ENCODE measurements around the gene CDK18. TPM values are rescaled to one million over a fixed set of nuclear protein-coding genes. Genes with fewer than 3 reads are reported as not detected.

The CDK18 gene
- total and polyA plus RNA-seq, 12 donors, result 41.4 to 199 (median 159) TPM

GRCh38 chr1:205524794-205525101, 20.3 kb downstream of the CDK18 start:
- H3K27me3 ChIP-seq, result no peaks in the 10 kb centered on the region
- peaks cover 16 to 84% (median 53%) of the 10 kb centered on the region in 9 donors for H3K4me1 ChIP-seq
- intact Hi-C loops (cut with DNase I), result loop anchor here (1.0 to 5.0 kb wide), 11 partner anchors 35 to 133 kb away; partner anchors contain the start of gene ELK4 (in 2 of the 10)
- DNase-seq, result no peak
- 84 to 86% methylated on average over 4 of the region's 4 CpGs for WGBS, 2 donors
- ATAC-seq, result no peak
- H3K36me3 ChIP-seq, result peaks cover 0 to 43% (median 0%) of the 10 kb centered on the region in 9 donors
- H3K4me3 ChIP-seq, result no peak overlapping the region
- H3K9me3 ChIP-seq, result no peaks in the 10 kb centered on the region
- TF ChIP-seq CTCF (IDR thresholded peaks at IDR 0.05), result no peak
- peak overlapping the region in 3 of 10 donors; percentile 34 to 59 (median 55) for H3K27ac ChIP-seq

- Histone ChIP-seq H3K27ac (peak overlapping the region in 5 of 10 donors; percentile 12 to 59 (median 34)), H3K4me1 (peaks cover 11 to 75% (median 46%) of the 10 kb centered on the region in 9 donors), H3K27me3 (no peaks in the 10 kb centered on the region), H3K4me3 (no peak overlapping the region), H3K36me3 (peaks cover 0 to 52% (median 0%) of the 10 kb centered on the region in 9 donors), H3K9me3 (no peaks in the 10 kb centered on the region)
- WGBS, 2 donors, result 74 to 77% methylated on average over 18 of the region's 18 CpGs
- intact Hi-C loops (cut with DNase I), result loop anchor here (2.0 to 5.0 kb wide), 11 partner anchors 37 to 132 kb away; partner anchors contain the start of gene ELK4 (in 2 of the 10)
- DNase-seq, result no peak
- TF ChIP-seq CTCF (IDR thresholded peaks at IDR 0.05), result no peak
- ATAC-seq, result peak in 5 of 8 donors; percentile 5 to 53 (median 14)
Measured at GRCh38 chr1:205525495-205526285, 21.2 kb downstream of the CDK18 start.

- Histone ChIP-seq H3K27me3 (no peaks in the 10 kb centered on the region), H3K4me3 (no peak overlapping the region), H3K9me3 (no peaks in the 10 kb centered on the region), H3K36me3 (peaks cover 0 to 60% (median 4%) of the 10 kb centered on the region in 9 donors), H3K27ac (peak overlapping the region in 2 of 10 donors; percentile 55 to 59), H3K4me1 (peaks cover 11 to 68% (median 46%) of the 10 kb centered on the region in 9 donors)
- no peak for TF ChIP-seq CTCF (IDR thresholded peaks at IDR 0.05)
- 48 to 58% methylated on average over 11 of the region's 11 CpGs for WGBS, 2 donors
- peak in 1 of 2 donors; percentile 59 for DNase-seq
- ATAC-seq, result peak in 4 of 8 donors; percentile 1 to 22 (median 10)
- intact Hi-C loops (cut with DNase I), result loop anchor here in 9 of 10 donors (2.0 to 5.0 kb wide), 9 partner anchors 41 to 131 kb away; partner anchors contain the start of gene ELK4 (in 2 of the 9)
Measured at GRCh38 chr1:205526431-205526830, 22.0 kb downstream of the CDK18 start.

- peaks cover 0 to 71% (median 5%) of the 10 kb centered on the region in 9 donors for H3K36me3 ChIP-seq
- ATAC-seq, result no peak
- 63 to 65% methylated on average over 4 of the region's 4 CpGs for WGBS, 2 donors
- no peak for DNase-seq
- H3K9me3 ChIP-seq, result no peaks in the 10 kb centered on the region
- intact Hi-C loops (cut with DNase I), result loop anchor here (2.0 to 5.0 kb wide), 11 partner anchors 39 to 131 kb away; partner anchors contain the start of gene ELK4 (in 2 of the 10)
- H3K27ac ChIP-seq, result no peak overlapping the region
- peaks cover 11 to 53% (median 35%) of the 10 kb centered on the region in 9 donors for H3K4me1 ChIP-seq
- no peak overlapping the region for H3K4me3 ChIP-seq
- no peaks in the 10 kb centered on the region for H3K27me3 ChIP-seq
- no peak for TF ChIP-seq CTCF (IDR thresholded peaks at IDR 0.05)
Measured at GRCh38 chr1:205527931-205528330, 23.5 kb downstream of the CDK18 start.
